Transverse colon (tissue), 4 donors: ENCODE results near the gene ADH5. TPM values are rescaled to one million over a fixed set of nuclear protein-coding genes. Genes with fewer than 3 reads are reported as not detected.

ENCODE experiments used
- DNase-seq: peaks from one replicate; pipeline ENCODE4 v3.0.0-alpha.2; 2019
- H3K27ac ChIP-seq, 4 donors: fragments of 200-600 bp; sonication (generic); 2 replicates each; pipeline ENCODE4 v1.5.1; 2016 to 2018; ENCODE audit warnings: inconsistent platforms in 4 of 4
- H3K27me3 ChIP-seq: fragments of 200-600 bp; sonication (generic); 2 replicates; pipeline ENCODE4 v1.5.1; 2017; ENCODE audit warnings: inconsistent platforms
- H3K36me3 ChIP-seq, 4 donors: fragments of 200-600 bp; sonication (generic); 2 replicates each; pipeline ENCODE4 v1.5.1; 2017 to 2019; ENCODE audit warnings: inconsistent platforms in 4 of 4
- H3K4me1 ChIP-seq, 4 donors: fragments of 200-600 bp; sonication (generic); 2 replicates each; pipeline ENCODE4 v1.5.1; 2017 to 2020; ENCODE audit warnings: inconsistent platforms in 4 of 4
- H3K4me3 ChIP-seq, 4 donors: fragments of 200-600 bp; sonication (generic); 1 replicate in 1 of 4; 2 replicates in 3 of 4; pipeline versions ENCODE4 v1.5.1 to v1.6.1; 2017 to 2019; ENCODE audit warnings: inconsistent platforms in 4 of 4
- H3K9me3 ChIP-seq, 2 donors: fragments of 200-600 bp; sonication (generic); 2 replicates each; pipeline ENCODE4 v1.5.1; 2017 to 2019; ENCODE audit warnings: inconsistent platforms in 2 of 2
- CTCF ChIP-seq, 5 experiments: fragments of 200-600 bp in 3 of 5; fragments of 450-650 bp in 2 of 5; sonication (generic) in 3 of 5; IDR thresholded peaks; 1 replicate in 2 of 5; 2 replicates in 3 of 5; pipeline ENCODE4 v1.5.1; 2016 to 2017; ENCODE audit warnings: antibody characterized with exemption in 5 of 5, inconsistent platforms in 3 of 5, mild to moderate bottlenecking in 2 of 5, moderate library complexity in 1 of 5
- EP300 ChIP-seq: sonication (generic); formaldehyde crosslinking; IDR thresholded peaks from one replicate; pipeline ENCODE4 v1.6.1; 2017; ENCODE audit warnings: antibody characterized with exemption, low read depth
- POLR2A ChIP-seq: fragments of 450-650 bp; IDR thresholded peaks from one replicate; pipeline ENCODE4 v1.6.1; 2016; ENCODE audit warnings: antibody characterized with exemption, mild to moderate bottlenecking, moderate library complexity
- POLR2AphosphoS5 ChIP-seq, 3 donors: sonication (generic); formaldehyde crosslinking; IDR thresholded peaks; one replicate each; pipeline ENCODE4 v1.6.1; 2016; ENCODE audit warnings: antibody characterized with exemption in 3 of 3
- WGBS, 2 donors: methylation state at CpG; one replicate each; pipeline ENCODE4 v1.1.5; 2018; ENCODE audit warnings: low coverage in 1 of 2; 5-methylcytosine and 5-hydroxymethylcytosine counted together
- in situ Hi-C, 4 donors: fragments of 200-750 bp; cut with MboI; loops; one replicate each; pipeline versions ENCODE4 v1.15.0 to v1.15.1; 2017; ENCODE audit warnings: low sequenced_read_pairs in 3 of 4, low pct_ligation_motif_present in 1 of 4, low pct_unique_long_range_greater_than_20kb in 1 of 4
- intact Hi-C: fragments of 100-400 bp; cut with DNase I; formaldehyde crosslinking; loops from one replicate; pipeline ENCODE4 v1.15.1; 2023; ENCODE audit warnings: low total_unique reads
- total RNA-seq, 4 donors: library from RNA; depleted of rRNA; stranded (reverse); fragments of >200 nt; gene quantifications; one replicate each; pipeline ENCODE4 v1.1.0, GENCODE V29; 2016

The ADH5 gene
- total RNA-seq, 4 donors from 2014 or later: 63.3 to 159 (median 111) TPM

GRCh38 chr4:99058228-99058627 is 30.4 kb downstream of the ADH5 start:
- Histone ChIP-seq H3K27ac (no peak overlapping the region), H3K36me3 (peaks cover 0 to 12% (median 6%) of the 10 kb centered on the region in 4 donors), H3K27me3 (no peaks in the 10 kb centered on the region), H3K9me3 (no peaks in the 10 kb centered on the region), H3K4me1 (peaks cover 0 to 9% (median 3%) of the 10 kb centered on the region in 4 donors), H3K4me3 (no peak overlapping the region)
- intact Hi-C loops (loop anchor here (5.0 kb wide), 1 partner anchor 56 kb away; no protein-coding TSS in a partner anchor), in situ Hi-C loops (loop anchor here in 3 of 4 donors (10.0 to 25.0 kb wide), 3 partner anchors 53 to 596 kb away; partner anchors contain the start of gene METAP1 (in 2 of the 3))
- no peak for DNase-seq
- no peak for TF ChIP-seq EP300
- no peak for TF ChIP-seq CTCF (IDR thresholded peaks at IDR 0.05)
- TF ChIP-seq POLR2AphosphoS5 (IDR thresholded peaks at IDR 0.05): no peak
- no peak for TF ChIP-seq POLR2A
- WGBS, 2 donors: 87% methylated on average over 2 of the region's 2 CpGs; no CpG with 5 or more reads in 1 of the 2 donors

DNA sequence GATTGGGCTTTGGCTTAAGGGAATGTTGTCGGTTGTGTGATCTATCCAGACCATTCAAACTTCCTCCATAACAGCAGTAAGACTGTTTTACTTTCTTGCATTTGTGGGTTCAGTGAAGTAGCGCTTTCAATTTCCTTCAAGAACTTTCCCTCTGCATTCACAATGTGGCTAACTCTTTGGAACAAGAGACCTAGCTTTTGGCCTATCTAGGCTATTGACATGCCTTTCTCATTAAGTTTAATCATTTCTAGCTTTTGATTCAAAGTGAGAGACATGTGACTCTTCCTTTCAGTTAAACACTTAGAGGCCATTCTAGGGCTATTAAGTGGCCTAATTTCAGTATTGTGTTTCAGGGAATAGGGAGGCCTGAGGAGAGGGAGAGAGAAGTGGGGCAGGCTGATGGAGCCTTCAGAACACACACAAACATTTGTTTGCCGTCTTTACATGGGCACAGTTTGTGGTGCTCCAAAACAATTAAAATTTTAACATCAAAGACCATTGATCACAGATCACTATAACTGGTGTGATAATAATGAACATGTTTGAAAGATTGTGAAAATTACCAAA is 34.1 kb downstream of the ADH5 start:
- in situ Hi-C loops (loop anchor here in 3 of 4 donors (10.0 to 25.0 kb wide), 3 partner anchors 50 to 592 kb away; partner anchors contain the start of gene METAP1 (in 2 of the 3)), intact Hi-C loops (no loop called here)
- TF ChIP-seq CTCF (IDR thresholded peaks at IDR 0.05): no peak
- TF ChIP-seq POLR2A: no peak
- no peak for TF ChIP-seq POLR2AphosphoS5 (IDR thresholded peaks at IDR 0.05)
- no peak for TF ChIP-seq EP300
- H3K36me3 ChIP-seq: peaks cover 0 to 13% (median 4%) of the 10 kb centered on the region in 4 donors
- no peak overlapping the region for H3K4me3 ChIP-seq
- no peak overlapping the region for H3K27ac ChIP-seq
- DNase-seq: no peak
- H3K9me3 ChIP-seq: no peaks in the 10 kb centered on the region
- H3K4me1 ChIP-seq: peaks cover 0 to 9% (median 3%) of the 10 kb centered on the region in 4 donors
- no peaks in the 10 kb centered on the region for H3K27me3 ChIP-seq
- WGBS, 2 donors: 77 to 90% methylated on average over 3 of the region's 3 CpGs

- no peak for TF ChIP-seq CTCF (IDR thresholded peaks at IDR 0.05)
- TF ChIP-seq POLR2AphosphoS5 (IDR thresholded peaks at IDR 0.05): no peak
- no peak for TF ChIP-seq EP300
- no peak for TF ChIP-seq POLR2A
- Histone ChIP-seq H3K9me3 (no peaks in the 10 kb centered on the region), H3K36me3 (peaks cover 0 to 22% (median 1%) of the 10 kb centered on the region in 4 donors), H3K4me3 (no peak overlapping the region), H3K4me1 (peaks cover 0 to 9% (median 3%) of the 10 kb centered on the region in 4 donors), H3K27ac (no peak overlapping the region), H3K27me3 (no peaks in the 10 kb centered on the region)
- DNase-seq: no peak
- intact Hi-C loops: no loop called here
- in situ Hi-C loops: loop anchor here in 3 of 4 donors (10.0 to 25.0 kb wide), 3 partner anchors 48 to 591 kb away; partner anchors contain the start of gene METAP1 (in 2 of the 3)
Observed at GRCh38 chr4:99052902-99053301, 35.7 kb downstream of the ADH5 start.

GRCh38 chr4:99047710-99048109 is 40.9 kb downstream of the ADH5 start:
- no peak overlapping the region for H3K4me3 ChIP-seq
- TF ChIP-seq EP300 (no peak), POLR2AphosphoS5 (IDR thresholded peaks at IDR 0.05) (no peak), CTCF (IDR thresholded peaks at IDR 0.05) (no peak)
- WGBS, 2 donors: 80 to 84% methylated on average over 2 of the region's 2 CpGs
- no peaks in the 10 kb centered on the region for H3K4me1 ChIP-seq
- no peak overlapping the region for H3K27ac ChIP-seq
- no peaks in the 10 kb centered on the region for H3K9me3 ChIP-seq
- intact Hi-C loops (no loop called here), in situ Hi-C loops (no loop called here)
- H3K27me3 ChIP-seq: no peaks in the 10 kb centered on the region
- no peak for DNase-seq
- H3K36me3 ChIP-seq: peaks cover 0 to 20% (median 0%) of the 10 kb centered on the region in 4 donors
